ENCODE measurements around the gene NAGPA. TPM values are rescaled to one million over a fixed set of nuclear protein-coding genes. Genes with fewer than 3 reads are reported as not detected.
A peak's percentile ranks its signal among the peaks of the same experiment; 100 is the strongest.

The NAGPA gene
- total RNA-seq, 2 donors from 2014 or later, result 12.7 to 14.0 TPM

DNA sequence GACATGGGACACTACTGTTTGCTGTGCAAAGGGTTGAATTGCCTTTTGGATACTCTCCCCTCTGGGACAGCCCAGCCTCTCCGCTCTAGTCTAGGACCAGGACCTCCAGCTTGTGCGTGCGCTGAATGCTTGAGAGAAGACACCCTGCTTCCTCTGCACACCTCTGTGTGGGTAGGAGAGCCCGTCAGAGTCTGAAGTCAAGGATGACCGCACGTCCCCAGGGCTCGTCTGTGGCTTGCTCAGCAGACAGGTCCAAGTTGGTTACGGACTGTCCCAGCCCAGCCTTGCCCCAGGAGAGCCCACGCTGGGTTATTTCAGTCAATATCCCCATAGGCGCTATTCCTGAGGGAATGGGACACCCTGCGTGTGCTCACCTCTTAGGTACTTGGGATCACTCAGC lies 28.3 kb upstream of the NAGPA start:
- Mint-ChIP-seq H3K4me1 (peaks cover 5% of the 10 kb centered on the region), H3K27ac (no peak overlapping the region), H3K9me3 (no peaks in the 10 kb centered on the region), H3K27me3 (ENCODE audit: insufficient read depth) (peaks cover 6% of the 10 kb centered on the region), H3K36me3 (ENCODE audit: low read depth) (no peaks in the 10 kb centered on the region), H3K4me3 (no peak overlapping the region)
- H3K9me3 ChIP-seq (ENCODE audit: control insufficient read depth, low read length), result no peaks in the 10 kb centered on the region
- H3K36me3 ChIP-seq (ENCODE audit: control insufficient read depth, insufficient read depth, low read length), result no peaks in the 10 kb centered on the region
- DNase-seq, result no peak
- 88 to 97% methylated on average over 5 to 11 of the region's 11 CpGs for WGBS, 2 experiments (ENCODE audit: insufficient coverage in 1 of 2, insufficient read length in 1 of 2)
- H3K27ac ChIP-seq (ENCODE audit: low read depth, low read length), result no peak overlapping the region
- no peaks in the 10 kb centered on the region for H3K4me1 ChIP-seq (ENCODE audit: control insufficient read depth, insufficient read depth, low read length)
- H3K4me3 ChIP-seq (ENCODE audit: low read length), result no peak overlapping the region
- no peaks in the 10 kb centered on the region for H3K27me3 ChIP-seq (ENCODE audit: control insufficient read depth, insufficient read depth, low read length, poor library complexity, severe bottlenecking)
- TF ChIP-seq, protein P1, sequence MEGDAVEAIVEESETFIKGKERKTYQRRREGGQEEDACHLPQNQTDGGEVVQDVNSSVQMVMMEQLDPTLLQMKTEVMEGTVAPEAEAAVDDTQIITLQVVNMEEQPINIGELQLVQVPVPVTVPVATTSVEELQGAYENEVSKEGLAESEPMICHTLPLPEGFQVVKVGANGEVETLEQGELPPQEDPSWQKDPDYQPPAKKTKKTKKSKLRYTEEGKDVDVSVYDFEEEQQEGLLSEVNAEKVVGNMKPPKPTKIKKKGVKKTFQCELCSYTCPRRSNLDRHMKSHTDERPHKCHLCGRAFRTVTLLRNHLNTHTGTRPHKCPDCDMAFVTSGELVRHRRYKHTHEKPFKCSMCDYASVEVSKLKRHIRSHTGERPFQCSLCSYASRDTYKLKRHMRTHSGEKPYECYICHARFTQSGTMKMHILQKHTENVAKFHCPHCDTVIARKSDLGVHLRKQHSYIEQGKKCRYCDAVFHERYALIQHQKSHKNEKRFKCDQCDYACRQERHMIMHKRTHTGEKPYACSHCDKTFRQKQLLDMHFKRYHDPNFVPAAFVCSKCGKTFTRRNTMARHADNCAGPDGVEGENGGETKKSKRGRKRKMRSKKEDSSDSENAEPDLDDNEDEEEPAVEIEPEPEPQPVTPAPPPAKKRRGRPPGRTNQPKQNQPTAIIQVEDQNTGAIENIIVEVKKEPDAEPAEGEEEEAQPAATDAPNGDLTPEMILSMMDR (conservative IDR thresholded peaks at IDR 0.05), result no peak
- H3K9ac ChIP-seq (ENCODE audit: extremely low read depth, low read length, poor library complexity, severe bottlenecking), result no peak overlapping the region

DNA sequence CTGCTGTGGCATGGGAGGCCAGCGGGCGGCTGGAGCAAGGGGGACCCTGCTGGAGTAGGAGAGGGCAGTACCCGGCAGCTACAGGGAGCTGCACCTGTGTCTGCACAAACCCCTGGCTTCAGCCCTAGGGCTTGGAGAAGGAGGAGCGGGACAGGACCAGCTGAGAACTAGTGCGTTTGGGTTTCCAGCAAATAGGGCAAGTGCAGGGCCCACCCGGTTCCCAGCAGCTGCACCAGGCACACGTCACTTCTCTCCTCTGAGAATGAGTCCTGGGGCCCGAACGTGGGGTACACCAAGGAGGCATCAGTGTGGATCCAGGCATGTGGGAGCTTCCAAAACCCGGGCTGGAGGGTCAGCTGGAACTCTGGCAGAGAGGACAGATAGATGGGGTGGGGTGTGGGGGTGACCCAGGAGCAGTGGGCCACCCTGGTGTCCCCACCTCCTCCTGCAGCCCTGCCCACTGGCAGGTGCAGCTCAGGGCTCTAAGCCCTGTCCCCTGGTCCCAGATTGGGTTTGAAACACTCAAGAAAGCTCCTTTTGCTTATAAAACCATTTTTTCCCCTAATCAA lies 26.4 kb upstream of the NAGPA start:
- Mint-ChIP-seq H3K36me3 (ENCODE audit: low read depth) (no peaks in the 10 kb centered on the region), H3K27me3 (ENCODE audit: insufficient read depth) (peaks cover 6% of the 10 kb centered on the region), H3K27ac (no peak overlapping the region), H3K4me3 (no peak overlapping the region), H3K9me3 (no peaks in the 10 kb centered on the region), H3K4me1 (peaks cover 5% of the 10 kb centered on the region)
- Histone ChIP-seq H3K9me3 (ENCODE audit: control insufficient read depth, low read length) (no peaks in the 10 kb centered on the region), H3K27ac (ENCODE audit: low read depth, low read length) (no peak overlapping the region), H3K27me3 (ENCODE audit: control insufficient read depth, insufficient read depth, low read length, poor library complexity, severe bottlenecking) (no peaks in the 10 kb centered on the region), H3K36me3 (ENCODE audit: control insufficient read depth, insufficient read depth, low read length) (no peaks in the 10 kb centered on the region), H3K4me1 (ENCODE audit: control insufficient read depth, insufficient read depth, low read length) (no peaks in the 10 kb centered on the region), H3K9ac (ENCODE audit: extremely low read depth, low read length, poor library complexity, severe bottlenecking) (no peak overlapping the region), H3K4me3 (ENCODE audit: low read length) (no peak overlapping the region)
- DNase-seq, result no peak
- 74 to 78% methylated on average over 7 to 10 of the region's 10 CpGs for WGBS, 2 experiments (ENCODE audit: insufficient coverage in 1 of 2, insufficient read length in 1 of 2)
- TF ChIP-seq, protein P1 (conservative IDR thresholded peaks at IDR 0.05), result no peak

DNA sequence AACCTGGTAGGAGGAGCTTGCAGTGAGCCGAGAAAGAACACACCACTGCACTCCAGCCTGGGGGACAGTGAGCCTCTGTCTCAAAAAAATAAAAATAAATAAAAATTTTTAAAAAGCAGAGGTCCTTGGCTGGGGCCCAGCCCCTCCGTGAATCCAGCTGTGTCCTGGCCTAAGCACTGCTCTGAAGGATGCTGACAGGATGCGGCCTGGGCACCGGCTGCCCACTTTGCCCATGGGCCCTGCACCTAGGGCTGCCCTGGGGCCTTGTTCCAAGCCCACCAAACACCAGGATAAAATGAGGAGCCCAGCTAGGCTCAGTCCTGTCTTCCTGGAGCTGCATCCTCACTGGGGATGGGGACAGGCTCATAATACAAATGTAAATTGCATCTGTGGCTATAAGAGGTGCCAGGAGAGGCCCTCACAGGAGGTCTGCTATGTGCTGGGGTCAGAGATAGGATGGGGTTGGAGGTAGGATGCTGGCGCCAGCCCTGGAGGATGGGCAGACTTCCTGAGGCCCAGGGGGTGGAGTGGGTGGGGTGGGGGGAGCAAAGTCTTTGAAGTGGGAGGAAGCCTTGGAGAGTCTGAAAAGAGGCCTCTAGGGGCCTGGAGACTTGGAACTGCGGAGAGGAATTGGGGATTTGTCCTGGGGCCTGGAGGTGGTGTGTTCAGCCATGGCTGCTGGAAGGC lies 25.8 kb upstream of the NAGPA start:
- H3K27ac Mint-ChIP-seq, result no peak overlapping the region
- H3K27ac ChIP-seq (ENCODE audit: low read depth, low read length), result no peak overlapping the region
- WGBS, 2 experiments (ENCODE audit: insufficient coverage in 1 of 2, insufficient read length in 1 of 2), result 82 to 83% methylated on average over 2 to 6 of the region's 6 CpGs

More for the DNA sequence above, 25.8 kb upstream of the NAGPA start:
- no peaks in the 10 kb centered on the region for H3K4me1 ChIP-seq (ENCODE audit: control insufficient read depth, insufficient read depth, low read length)
- H3K4me3 ChIP-seq (ENCODE audit: low read length), result no peak overlapping the region
- no peaks in the 10 kb centered on the region for H3K9me3 Mint-ChIP-seq
- no peaks in the 10 kb centered on the region for H3K36me3 ChIP-seq (ENCODE audit: control insufficient read depth, insufficient read depth, low read length)
- H3K4me3 Mint-ChIP-seq, result no peak overlapping the region
- TF ChIP-seq, protein P1 (conservative IDR thresholded peaks at IDR 0.05), result no peak
- no peak overlapping the region for H3K9ac ChIP-seq (ENCODE audit: extremely low read depth, low read length, poor library complexity, severe bottlenecking)
- peaks cover 5% of the 10 kb centered on the region for H3K4me1 Mint-ChIP-seq
- H3K27me3 Mint-ChIP-seq (ENCODE audit: insufficient read depth), result peaks cover 6% of the 10 kb centered on the region
- peak; percentile 83 for DNase-seq
- no peaks in the 10 kb centered on the region for H3K27me3 ChIP-seq (ENCODE audit: control insufficient read depth, insufficient read depth, low read length, poor library complexity, severe bottlenecking)
- H3K9me3 ChIP-seq (ENCODE audit: control insufficient read depth, low read length), result no peaks in the 10 kb centered on the region
- H3K36me3 Mint-ChIP-seq (ENCODE audit: low read depth), result no peaks in the 10 kb centered on the region

Measured in endodermal cell (in vitro differentiated cells).